ENCODE results near the gene C2orf72.

DNA sequence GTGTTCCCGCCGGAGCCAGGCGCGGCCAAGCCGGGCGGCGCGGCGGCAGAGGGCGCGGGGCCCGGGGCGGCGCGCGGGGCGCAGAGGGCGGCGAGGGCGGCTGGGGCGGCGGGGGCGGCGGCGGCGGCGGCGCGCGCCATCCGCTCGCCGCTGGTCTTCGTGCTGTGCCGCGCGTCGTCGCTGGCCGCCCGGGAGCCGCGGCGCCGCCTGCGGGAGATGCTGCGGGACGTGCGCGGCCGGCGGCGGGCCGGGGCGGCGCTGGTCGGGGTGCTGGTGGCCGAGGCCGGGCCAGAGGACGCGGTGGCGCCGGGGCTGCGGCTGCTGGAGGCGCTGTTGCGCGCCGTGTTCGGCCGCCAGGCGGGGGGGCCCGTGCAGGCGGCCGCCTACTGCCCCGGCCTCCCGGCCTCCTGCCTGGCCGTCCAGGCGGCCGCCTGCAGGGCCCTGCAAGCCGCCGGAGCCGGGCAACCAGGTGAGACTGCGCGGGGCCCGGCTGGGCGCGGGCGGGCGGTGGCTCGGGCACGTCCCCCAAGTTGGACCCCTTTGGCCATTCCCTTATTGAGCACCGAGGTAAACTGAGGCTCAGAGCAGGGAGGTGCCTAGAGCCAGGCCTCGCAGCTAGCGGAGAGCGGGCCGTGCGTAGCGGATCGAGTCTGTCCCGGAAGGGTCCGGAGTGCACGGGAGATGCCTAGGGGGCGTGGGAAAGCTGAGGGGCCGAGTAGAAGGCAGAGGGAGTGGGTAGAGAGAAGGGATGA is 584 bp downstream of the C2orf72 start:
- TF ChIP-seq POLR2AphosphoS5 (IDR thresholded peaks at IDR 0.05) (no peak), POLR2A (IDR thresholded peaks at IDR 0.05) (no peak)
- TF ChIP-seq, protein P1, sequence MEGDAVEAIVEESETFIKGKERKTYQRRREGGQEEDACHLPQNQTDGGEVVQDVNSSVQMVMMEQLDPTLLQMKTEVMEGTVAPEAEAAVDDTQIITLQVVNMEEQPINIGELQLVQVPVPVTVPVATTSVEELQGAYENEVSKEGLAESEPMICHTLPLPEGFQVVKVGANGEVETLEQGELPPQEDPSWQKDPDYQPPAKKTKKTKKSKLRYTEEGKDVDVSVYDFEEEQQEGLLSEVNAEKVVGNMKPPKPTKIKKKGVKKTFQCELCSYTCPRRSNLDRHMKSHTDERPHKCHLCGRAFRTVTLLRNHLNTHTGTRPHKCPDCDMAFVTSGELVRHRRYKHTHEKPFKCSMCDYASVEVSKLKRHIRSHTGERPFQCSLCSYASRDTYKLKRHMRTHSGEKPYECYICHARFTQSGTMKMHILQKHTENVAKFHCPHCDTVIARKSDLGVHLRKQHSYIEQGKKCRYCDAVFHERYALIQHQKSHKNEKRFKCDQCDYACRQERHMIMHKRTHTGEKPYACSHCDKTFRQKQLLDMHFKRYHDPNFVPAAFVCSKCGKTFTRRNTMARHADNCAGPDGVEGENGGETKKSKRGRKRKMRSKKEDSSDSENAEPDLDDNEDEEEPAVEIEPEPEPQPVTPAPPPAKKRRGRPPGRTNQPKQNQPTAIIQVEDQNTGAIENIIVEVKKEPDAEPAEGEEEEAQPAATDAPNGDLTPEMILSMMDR (IDR thresholded peaks at IDR 0.05), result no peak

Measured in suprapubic skin (tissue), 4 donors.